Esophagus muscularis mucosa (tissue), 4 donors: ENCODE measurements around the gene PARD3B.

ENCODE experiments used
- EP300 ChIP-seq: sonication (generic); formaldehyde crosslinking; IDR thresholded peaks from one replicate; pipeline ENCODE4 v1.6.1; 2017; ENCODE audit warnings: antibody characterized with exemption
- POLR2A ChIP-seq: fragments of 450-650 bp; IDR thresholded peaks from one replicate; pipeline ENCODE4 v1.6.1; 2017; ENCODE audit warnings: antibody characterized with exemption, moderate library complexity, mild to moderate bottlenecking, low read depth
- POLR2AphosphoS5 ChIP-seq, 2 donors: sonication (generic); formaldehyde crosslinking; IDR thresholded peaks; one replicate each; pipeline ENCODE4 v1.6.1; 2017; ENCODE audit warnings: antibody characterized with exemption in 2 of 2
- TF ChIP-seq, protein P1 (sequence below), 3 experiments: fragments of 200-600 bp in 2 of 3; fragments of 450-650 bp in 1 of 3; sonication (generic) in 2 of 3; IDR thresholded peaks; one replicate each; pipeline ENCODE4 v1.5.1; 2017 to 2019; ENCODE audit warnings: antibody characterized with exemption in 3 of 3, mild to moderate bottlenecking in 2 of 3, moderate library complexity in 1 of 3

DNA sequence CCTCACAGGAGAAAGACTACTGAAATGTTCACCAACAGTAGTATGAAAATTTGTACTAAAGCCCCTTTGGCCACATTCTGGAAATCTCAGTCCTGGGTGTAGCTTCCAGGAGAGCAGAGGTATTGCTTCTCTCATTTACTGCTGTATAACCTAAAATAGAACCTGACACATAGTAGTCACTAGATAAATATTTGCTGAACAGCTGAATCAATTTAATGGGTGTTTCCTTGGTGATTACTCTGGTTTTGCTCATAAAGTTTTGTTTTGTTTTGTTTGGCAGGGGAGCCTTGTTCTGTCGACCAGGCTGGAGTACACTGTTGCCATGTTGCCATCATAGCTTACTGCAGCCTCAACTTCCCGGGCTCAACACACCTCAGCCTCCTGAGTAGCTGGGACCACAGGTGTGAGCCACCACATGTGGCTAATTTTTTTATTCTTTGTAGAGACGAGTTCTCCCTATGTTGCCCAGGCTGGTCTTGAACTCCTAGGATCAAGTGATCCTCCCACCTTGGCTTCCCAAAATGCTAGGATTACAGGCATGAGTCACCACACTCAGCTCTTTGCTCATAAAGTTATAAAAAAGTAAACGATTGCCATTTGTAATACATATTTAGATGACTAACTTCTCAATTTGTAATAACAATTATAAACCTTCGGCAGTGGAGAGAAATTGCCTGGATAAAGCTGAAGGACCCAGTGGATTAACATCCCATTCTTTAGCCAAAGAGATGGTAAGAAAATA is 11.5 kb upstream of the PARD3B start:
- TF ChIP-seq, protein P1, sequence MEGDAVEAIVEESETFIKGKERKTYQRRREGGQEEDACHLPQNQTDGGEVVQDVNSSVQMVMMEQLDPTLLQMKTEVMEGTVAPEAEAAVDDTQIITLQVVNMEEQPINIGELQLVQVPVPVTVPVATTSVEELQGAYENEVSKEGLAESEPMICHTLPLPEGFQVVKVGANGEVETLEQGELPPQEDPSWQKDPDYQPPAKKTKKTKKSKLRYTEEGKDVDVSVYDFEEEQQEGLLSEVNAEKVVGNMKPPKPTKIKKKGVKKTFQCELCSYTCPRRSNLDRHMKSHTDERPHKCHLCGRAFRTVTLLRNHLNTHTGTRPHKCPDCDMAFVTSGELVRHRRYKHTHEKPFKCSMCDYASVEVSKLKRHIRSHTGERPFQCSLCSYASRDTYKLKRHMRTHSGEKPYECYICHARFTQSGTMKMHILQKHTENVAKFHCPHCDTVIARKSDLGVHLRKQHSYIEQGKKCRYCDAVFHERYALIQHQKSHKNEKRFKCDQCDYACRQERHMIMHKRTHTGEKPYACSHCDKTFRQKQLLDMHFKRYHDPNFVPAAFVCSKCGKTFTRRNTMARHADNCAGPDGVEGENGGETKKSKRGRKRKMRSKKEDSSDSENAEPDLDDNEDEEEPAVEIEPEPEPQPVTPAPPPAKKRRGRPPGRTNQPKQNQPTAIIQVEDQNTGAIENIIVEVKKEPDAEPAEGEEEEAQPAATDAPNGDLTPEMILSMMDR (IDR thresholded peaks at IDR 0.05) = no peak
- TF ChIP-seq POLR2A (no peak), POLR2AphosphoS5 (IDR thresholded peaks at IDR 0.05) (no peak), EP300 (no peak)
